ENCODE results near the gene TRAF7.
"Not testable (repeated sequence)": the region's sequence is repeated elsewhere in the genome, so short reads cannot be mapped to it uniquely, and the experiment has no call there.

The TRAF7 gene

DNA sequence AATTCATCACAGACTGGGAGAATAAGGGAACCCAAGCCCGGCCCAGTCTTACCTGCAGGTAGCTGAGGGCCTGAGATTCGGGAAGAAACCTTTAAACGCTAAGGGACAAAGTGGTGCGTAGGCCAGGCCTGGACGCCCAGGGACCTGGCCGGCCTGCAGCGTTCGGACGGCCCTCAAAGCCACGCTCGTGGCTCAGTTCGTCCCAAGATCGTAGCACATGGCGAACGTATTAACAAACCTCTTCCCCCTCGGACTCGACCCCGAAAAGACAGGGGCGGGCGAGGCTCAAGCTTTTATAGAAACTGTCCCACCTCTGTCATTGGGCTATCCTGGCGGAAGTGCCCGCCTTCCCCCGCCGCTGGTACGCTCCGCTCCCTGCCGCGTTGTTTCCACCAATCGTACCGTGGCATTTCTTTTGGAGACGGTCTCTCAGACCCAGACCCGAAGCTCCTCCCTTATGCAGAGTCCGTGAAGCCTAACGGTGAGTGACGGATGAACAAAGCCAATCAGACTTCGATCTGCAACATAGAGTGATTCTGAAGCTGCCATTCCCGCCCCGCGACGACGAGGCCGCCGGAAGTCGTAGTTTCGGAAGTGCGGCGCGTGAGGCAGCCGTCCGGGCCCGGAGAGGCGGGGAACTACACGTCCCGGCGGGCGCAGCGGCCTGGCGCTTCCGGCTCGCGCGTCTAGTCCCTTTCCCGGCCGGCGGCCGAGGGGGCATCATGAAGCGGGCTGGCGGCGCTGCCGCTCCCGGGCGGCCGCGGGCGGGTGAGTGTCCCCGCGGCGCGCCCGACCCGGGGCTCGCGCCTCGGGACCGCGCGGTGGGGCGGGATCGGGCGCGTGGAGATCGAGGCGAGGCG, at the start of gene TRAF7:
Gene TRAF7, plus strand, starts transcription at position 692 of the 860 bp plus-strand sequence. CDS start 8,139 bp downstream, outside the sequence.
- peak; percentile 99 to 100 for DNase-seq

DNA sequence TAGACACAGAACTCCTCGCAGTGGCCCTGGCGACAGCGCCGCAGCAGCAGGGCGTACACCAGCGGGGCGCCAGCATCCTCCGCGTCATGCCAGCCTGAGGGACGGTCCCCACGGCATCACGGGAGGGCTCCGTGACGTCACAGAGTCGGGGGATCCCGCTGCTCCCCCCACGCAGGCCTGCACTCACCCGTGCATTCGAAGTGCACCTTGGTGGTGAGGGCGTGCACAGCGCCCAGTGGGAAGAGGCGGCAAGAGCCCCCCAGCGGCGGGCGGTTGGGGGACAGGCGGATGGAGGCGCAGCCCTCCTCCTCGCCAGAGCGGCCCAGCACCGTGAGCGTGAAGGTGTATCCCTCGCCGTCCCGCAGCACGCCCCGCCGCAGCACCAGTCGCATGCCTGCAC, 49.4 kb upstream of the TRAF7 start:
- not testable (repeated sequence) for DNase-seq

- DNase-seq: not testable (repeated sequence)
These were observed 48.3 kb upstream of the TRAF7 start for GRCh38 chr16:2107121-2107790.

DNA sequence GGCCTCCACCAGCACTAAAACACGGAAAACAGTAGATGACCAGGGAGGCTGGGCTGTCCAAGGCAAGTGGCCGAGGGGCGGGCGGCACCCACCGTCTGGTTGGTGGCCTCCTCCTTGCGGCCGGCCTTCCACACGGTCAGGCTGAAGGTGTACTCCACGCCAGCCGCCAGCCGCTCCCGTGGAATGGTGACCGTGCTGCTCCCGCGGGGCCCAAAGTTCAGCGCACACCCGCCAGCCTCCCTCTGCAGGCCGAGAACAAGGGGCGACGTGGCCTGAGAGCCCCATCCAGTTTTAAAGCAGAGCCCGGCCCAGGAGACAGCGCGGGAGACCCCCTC, 47.8 kb upstream of the TRAF7 start:
- not testable (repeated sequence) for DNase-seq

DNA sequence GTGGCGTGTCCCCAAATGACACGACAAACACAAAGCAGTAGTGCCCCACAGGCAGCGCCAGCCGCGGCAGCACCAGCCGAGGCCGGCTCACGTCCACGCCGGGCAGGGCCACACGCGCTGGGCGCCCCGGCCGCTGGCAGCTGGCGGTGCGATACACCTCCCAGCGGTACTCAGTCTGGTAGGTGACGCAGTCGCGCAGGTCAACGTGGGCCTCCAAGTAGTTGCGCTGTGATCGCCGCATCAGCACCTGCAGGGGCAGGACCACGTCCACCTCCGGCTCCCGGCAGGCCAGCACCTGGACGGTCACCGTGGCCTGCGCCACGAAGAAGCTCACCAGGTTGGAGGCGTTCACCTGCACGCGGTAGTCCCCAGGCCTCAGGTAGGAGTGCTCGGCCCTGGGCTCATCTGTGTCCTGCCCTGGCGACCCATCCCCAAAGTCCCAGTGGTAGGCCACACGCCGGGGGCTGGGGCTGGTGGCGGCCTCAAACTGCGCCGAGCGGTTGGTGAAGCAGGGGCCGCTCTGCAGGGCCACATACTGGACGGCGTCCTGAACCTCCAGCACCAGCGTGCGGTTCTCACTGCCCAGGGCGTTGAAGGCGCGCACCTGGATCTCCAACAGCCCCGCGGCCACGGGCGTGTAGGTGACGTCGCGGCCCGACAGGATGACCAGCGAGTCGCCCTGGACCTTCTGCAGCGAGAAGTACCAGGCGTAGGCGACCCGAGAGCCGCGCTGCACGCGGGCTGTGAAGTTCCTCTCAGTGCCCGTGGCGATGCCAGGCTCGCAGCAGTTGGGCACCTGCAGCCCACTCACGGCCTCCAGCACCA, 46.9 kb upstream of the TRAF7 start:
- not testable (repeated sequence) for DNase-seq

GRCh38 chr16:2109271-2109580, 46.4 kb upstream of the TRAF7 start:
- DNase-seq: not testable (repeated sequence)

DNA sequence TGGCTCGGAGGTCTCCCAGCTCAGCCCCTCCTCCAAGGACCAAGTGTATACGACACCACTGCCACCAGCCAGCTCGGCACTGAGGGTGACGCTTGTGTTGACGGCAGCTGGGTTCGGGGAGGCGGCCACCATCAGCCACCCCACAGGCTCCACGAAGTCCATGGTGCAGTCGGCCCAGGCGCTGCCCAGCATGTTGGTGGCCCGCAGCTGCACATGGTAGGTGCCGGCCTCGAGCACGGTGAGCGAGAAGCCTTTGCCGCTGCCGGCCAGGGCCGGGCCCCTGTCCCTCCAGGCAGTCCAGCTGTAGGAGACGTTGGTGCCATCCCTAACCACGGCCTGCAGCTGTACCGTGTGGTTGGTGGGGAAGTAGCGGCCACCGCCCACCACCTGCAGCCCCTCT, 45.7 kb upstream of the TRAF7 start:
- DNase-seq: not testable (repeated sequence)

- DNase-seq: not testable (repeated sequence)
These were observed 45.1 kb upstream of the TRAF7 start for GRCh38 chr16:2110332-2111008.

DNA sequence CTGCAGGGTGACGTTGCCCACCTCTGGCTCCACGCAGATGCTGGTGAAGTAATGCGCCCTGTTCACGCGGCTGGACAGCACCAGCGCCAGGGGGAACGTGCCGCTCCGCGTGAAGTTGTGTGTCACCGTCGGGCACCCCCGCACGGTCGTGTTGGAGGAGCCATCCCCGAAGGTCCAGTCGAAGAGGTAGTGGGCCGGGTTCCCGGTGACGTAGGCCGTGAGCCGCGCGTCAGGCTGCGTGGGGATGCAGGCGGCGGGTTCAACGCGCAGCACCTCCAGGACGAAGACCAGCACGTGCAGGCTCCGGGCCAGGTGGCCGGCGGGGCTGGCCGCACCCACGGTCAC, 44.6 kb upstream of the TRAF7 start:
- DNase-seq: not testable (repeated sequence)

DNA sequence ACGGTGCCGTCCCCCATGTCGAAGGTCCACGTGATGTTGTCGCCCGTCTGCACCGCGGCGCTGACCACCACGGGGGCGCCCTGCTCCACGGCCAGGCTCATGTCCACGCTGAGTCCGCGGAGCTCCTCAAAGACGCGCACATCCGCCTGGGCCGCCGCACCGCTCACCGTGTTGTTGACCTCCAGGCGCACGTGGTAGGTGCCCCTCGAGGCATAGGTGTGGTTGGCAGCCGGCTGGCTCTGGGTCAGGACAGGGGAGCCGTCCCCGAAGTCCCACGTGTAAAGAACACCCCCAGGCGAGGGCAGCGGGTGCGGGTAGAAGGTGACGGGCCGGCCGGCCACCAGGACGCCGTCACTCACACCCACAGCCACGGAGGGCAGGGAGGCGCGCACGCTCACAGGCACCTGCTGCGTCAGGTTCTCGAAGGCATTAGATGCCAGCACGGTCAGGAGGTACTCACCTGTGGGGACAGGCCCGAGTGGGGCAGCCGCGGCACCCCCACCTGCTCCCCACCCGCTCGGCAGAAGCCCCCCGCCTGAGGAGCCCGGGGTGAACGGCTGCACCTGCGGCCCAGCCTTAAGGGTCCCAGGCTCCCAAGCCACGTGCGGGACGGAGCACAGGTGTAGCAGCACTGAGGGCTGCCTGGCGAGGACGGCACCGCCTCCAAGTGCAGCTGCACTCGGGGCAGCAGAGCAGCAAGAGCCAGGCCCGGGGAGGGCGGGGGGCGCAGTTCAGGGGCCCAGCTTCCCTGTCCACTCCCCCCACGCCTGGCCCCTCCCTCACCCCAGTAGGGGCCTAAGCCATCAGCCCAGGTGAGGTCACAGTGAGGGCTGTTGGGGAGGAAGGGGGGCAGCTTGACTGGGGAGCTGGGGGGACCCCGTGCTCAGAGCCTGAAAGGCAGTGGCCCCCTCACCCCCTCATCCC, 43.9 kb upstream of the TRAF7 start:
- DNase-seq: not testable (repeated sequence)

- not testable (repeated sequence) for DNase-seq
These were observed 43.0 kb upstream of the TRAF7 start for GRCh38 chr16:2112539-2113106.

DNA sequence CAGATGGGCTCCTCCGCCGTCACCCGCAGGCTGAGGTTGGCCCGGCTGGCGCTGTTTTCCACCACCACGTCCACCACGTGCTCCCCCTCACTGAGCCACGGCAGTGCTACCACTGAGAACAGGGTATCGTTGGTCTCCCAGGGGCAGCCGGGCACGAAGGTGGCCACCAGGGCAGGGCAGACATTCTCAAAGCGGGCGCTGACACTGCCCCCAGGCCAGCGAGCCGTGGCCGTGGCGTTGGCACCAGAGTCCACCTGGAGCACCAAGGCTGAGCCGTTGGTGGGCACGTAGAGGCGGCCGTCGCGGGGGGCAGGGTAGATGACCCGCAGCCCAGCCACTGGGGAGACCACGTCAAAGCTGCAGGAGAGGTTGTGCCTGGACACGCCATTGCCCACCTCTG, 41.4 kb upstream of the TRAF7 start:
- not testable (repeated sequence) for DNase-seq

DNA sequence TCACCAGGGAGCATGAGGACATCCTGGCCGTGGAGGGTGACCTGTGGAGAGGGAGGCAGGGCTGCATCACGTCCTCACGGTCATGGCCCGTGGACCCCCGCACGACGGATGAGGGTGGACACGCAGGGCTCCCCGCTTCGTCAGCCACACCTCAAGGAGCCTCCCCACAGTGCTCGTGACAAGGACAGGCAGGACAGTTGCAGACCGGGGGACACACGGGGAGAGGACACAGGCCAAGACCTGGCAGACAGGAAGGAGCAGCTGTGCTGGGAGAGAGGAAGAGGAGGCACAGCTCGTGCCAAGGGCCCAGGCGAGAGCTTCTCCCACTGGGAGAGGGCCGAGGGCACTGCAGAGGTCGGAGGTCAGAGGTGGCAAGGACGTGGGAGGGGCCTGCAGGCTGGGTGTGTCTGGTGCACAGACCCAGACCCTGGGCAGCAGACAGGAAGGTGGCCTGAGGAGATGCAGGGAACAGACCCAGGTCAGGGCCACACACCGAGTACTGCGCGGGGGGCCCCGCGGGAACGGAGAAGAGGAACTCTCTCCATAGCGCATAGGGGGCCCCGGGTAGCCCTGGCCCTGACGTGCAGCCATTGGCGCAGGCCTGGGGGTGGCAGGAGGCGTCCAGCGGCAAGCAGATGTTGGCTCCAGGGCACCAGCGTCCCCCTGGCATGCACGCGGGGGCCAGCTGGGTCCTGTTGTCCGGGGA, 40.5 kb upstream of the TRAF7 start:
- DNase-seq: not testable (repeated sequence)

DNA sequence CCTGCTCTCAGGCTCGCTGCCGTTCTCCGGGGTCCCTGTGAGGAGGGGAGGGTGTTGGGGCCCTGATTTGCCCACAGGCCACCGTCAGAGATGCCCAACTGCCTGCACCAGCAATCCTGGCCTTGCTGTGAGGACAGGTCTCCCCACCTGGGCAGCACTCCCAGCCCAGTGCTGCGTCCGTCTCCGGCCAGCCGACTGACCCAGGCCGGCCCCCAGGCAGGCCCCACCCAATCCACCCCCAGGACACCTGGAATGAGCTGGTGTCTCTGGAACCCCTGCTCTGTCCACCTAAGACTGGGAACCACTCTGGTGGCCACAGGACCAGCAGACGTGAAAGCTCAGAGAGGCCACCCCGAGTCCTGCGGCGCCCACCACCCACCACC, 40.0 kb upstream of the TRAF7 start:
- no peak for DNase-seq

DNA sequence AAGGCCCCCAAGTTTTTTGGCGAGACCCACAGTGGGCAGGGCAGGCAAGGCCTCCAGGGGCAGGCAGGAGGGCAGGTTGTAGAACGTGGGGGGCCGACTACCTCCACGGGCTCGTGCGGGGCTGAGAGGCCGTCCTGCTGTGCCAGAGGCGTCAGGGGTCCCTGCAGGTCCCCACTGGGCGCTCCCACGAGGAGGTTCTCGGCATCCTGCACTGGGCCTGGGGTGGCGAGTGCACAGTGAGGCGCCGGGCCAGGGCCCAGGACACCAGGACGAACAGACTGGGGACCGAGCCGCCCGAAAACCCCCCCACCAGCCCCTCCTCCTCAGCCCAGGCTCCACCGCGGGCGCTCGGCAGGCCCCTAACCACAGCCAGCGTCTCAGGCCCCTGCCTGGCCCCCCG, 39.2 kb upstream of the TRAF7 start:
- DNase-seq: not testable (repeated sequence)

DNA sequence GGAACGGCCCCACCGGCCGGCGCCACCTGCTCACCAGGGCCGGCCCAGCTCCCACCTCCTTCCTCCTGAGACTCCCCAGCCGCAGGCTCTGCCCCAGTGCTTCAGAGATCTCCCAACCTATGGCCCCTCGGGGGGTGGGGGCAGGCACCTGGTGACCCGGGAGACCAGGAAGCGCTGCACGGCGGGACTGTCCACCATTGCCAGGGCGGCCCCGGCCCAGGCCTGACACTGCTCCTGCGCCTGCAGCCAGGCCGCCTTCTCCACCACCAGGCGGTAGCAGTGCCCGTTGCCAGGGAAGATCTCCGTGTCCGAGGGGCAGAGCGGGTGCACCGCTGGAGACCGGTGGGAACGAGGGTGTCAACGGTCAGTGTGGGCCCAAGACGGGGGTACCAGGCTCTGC, 38.2 kb upstream of the TRAF7 start:
- not testable (repeated sequence) for DNase-seq

DNA sequence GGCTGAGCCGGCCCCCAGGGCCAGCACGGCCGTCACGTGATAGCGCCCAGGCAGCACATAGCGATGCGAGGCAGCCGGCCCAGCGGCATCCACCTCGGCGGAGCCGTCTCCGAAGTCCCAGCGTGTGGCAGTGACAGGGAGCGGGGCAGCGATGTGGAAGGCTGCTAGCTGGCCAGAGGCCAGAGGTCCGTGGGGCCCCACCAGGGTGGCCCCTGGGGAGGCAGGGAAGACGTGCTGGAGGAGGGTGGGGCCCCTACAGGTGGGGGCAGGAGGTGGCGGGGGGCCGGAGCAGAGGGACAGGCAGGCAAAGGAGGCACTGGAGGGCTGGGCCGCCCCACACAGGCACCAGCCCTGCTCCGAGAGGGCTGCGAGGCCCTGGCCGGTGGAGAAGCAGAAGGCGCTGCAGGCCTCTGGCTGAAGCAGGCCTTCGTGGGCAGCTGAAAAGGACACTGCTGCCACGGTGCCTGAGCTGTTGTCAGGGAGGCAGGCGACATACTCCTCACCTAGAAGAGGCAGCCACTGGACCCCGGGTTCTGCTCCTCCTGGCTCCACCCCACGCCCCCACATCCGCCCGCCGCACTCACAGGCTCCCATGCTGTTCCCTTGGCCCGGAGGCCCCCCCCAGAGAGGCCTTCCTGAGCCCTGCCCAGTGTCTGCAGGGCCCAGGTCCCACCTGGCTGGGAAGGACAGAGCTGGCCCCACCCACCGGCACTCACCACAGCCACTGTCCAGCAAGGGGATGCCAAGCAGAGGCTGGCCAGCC, 37.4 kb upstream of the TRAF7 start:
- DNase-seq: not testable (repeated sequence)

- DNase-seq: peak; percentile 21 to 50
These were observed 34.3 kb upstream of the TRAF7 start for GRCh38 chr16:2121325-2121724.

GRCh38 chr16:2121853-2122252, 33.7 kb upstream of the TRAF7 start:
- DNase-seq: no peak

DNA sequence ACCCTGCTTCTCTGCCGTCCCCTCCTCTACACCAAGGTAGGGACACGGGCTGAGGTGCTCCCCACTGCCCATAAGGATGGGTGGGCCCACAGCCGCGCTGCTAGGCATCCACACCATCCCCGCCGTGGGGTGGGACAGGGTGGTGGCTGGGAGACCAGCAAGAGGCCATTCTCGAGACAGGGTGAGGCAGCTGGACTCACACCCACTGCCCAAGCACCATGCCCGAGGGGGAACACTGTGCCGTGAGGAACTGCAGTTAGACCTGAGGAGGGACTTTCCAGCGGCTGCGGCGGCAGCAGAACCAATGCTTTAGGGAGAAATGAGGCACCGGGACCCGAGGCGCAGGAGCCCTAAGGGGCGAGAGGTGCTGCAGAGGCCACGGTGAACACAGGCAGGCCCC, 33.2 kb upstream of the TRAF7 start:
- no peak for DNase-seq
